ENCODE results near the gene GMPR2. TPM values are rescaled to one million over a fixed set of nuclear protein-coding genes. Genes with fewer than 3 reads are reported as not detected.

The GMPR2 gene
- total RNA-seq, 1 experiment from 2014 or later, result 56.9 TPM

GRCh38 chr14:24269368-24269767, 36.6 kb downstream of the GMPR2 start:
- CTCF ChIA-PET, result no interaction called here
- intact Hi-C loops (cut with micrococcal nuclease), result no loop called here

GRCh38 chr14:24269910-24270536, 37.3 kb downstream of the GMPR2 start:
- POLR2A ChIA-PET (ENCODE audit: unreplicated experiment), result no interaction called here
- Histone ChIP-seq H3K4me3 (ENCODE audit: low read length) (no peak overlapping the region), H3K4me1 (ENCODE audit: insufficient read depth, low read length) (peaks cover 21% of the 10 kb centered on the region), H4K20me1 (ENCODE audit: low read length) (no peaks in the 10 kb centered on the region), H3K27ac (ENCODE audit: low read length) (no peak overlapping the region), H3K36me3 (ENCODE audit: low read depth, low read length) (no peaks in the 10 kb centered on the region), H3K9me3 (ENCODE audit: low read length) (no peaks in the 10 kb centered on the region), H3K9me2 (replicated peaks; ENCODE audit: low read length) (no peaks in the 10 kb centered on the region), H2AFZ (ENCODE audit: low read length) (no peak overlapping the region), H3K79me2 (ENCODE audit: low read length) (no peaks in the 10 kb centered on the region), H3K4me2 (ENCODE audit: low read length) (no peak overlapping the region), H3K27me3 (ENCODE audit: low read length) (no peaks in the 10 kb centered on the region), H3F3A (ENCODE audit: low read length, unreplicated experiment) (no peaks in the 10 kb centered on the region), H3K9ac (ENCODE audit: low read length) (no peak overlapping the region)
- intact Hi-C loops (cut with micrococcal nuclease), result loop anchor here (2.0 kb wide), 2 partner anchors 27 kb away; partner anchors contain the start of gene TINF2
- ATAC-seq (no peak), DNase-seq (no peak)
- BruUV-seq (replicated peaks), result no TSS peak
- TF ChIP-seq EZH2phosphoT487 (IDR thresholded peaks at IDR 0.05; ENCODE audit: borderline replicate concordance, low read length), result no peak
- no peak for TF ChIP-seq EZH2 (IDR thresholded peaks at IDR 0.05; ENCODE audit: low read length, unreplicated experiment)
- TF ChIP-seq CTCF (conservative IDR thresholded peaks at IDR 0.05; ENCODE audit: low read depth, low read length), result no peak
- CTCF ChIA-PET, result interaction anchor here (0.6 kb wide), 1 partner anchor 64 kb away, joined by 3 read pairs; no protein-coding TSS in a partner anchor

More at GRCh38 chr14:24269368-24269767, 36.6 kb downstream of the GMPR2 start:
- DNase-seq (no peak), ATAC-seq (no peak)
- POLR2A ChIA-PET (ENCODE audit: unreplicated experiment), result no interaction called here
- H3K36me3 ChIP-seq (ENCODE audit: low read depth, low read length), result no peaks in the 10 kb centered on the region
- no TSS peak for BruUV-seq (replicated peaks)
- no peaks in the 10 kb centered on the region for H3F3A ChIP-seq (ENCODE audit: low read length, unreplicated experiment)
- H3K9ac ChIP-seq (ENCODE audit: low read length), result no peak overlapping the region
- no peak overlapping the region for H2AFZ ChIP-seq (ENCODE audit: low read length)
- H3K27me3 ChIP-seq (ENCODE audit: low read length), result no peaks in the 10 kb centered on the region
- H3K79me2 ChIP-seq (ENCODE audit: low read length), result no peaks in the 10 kb centered on the region
- H3K4me3 ChIP-seq (ENCODE audit: low read length), result no peak overlapping the region
- no peaks in the 10 kb centered on the region for H3K9me3 ChIP-seq (ENCODE audit: low read length)
- no peaks in the 10 kb centered on the region for H4K20me1 ChIP-seq (ENCODE audit: low read length)
- no peak for TF ChIP-seq EZH2 (IDR thresholded peaks at IDR 0.05; ENCODE audit: low read length, unreplicated experiment)
- no peak for TF ChIP-seq EZH2phosphoT487 (IDR thresholded peaks at IDR 0.05; ENCODE audit: borderline replicate concordance, low read length)
- TF ChIP-seq CTCF (conservative IDR thresholded peaks at IDR 0.05; ENCODE audit: low read depth, low read length), result no peak
- no peak overlapping the region for H3K27ac ChIP-seq (ENCODE audit: low read length)
- H3K4me1 ChIP-seq (ENCODE audit: insufficient read depth, low read length), result peaks cover 19% of the 10 kb centered on the region
- H3K9me2 ChIP-seq (replicated peaks; ENCODE audit: low read length), result no peaks in the 10 kb centered on the region
- no peak overlapping the region for H3K4me2 ChIP-seq (ENCODE audit: low read length)

- H3K36me3 ChIP-seq (ENCODE audit: low read depth, low read length), result no peaks in the 10 kb centered on the region
- peak; percentile 19 for ATAC-seq
- no peaks in the 10 kb centered on the region for H3F3A ChIP-seq (ENCODE audit: low read length, unreplicated experiment)
- intact Hi-C loops (cut with micrococcal nuclease), result loop anchor here (2.0 kb wide), 2 partner anchors 26 to 28 kb away; partner anchors contain the start of gene TINF2
- TF ChIP-seq EZH2 (IDR thresholded peaks at IDR 0.05; ENCODE audit: low read length, unreplicated experiment), result no peak
- no peak for TF ChIP-seq CTCF (conservative IDR thresholded peaks at IDR 0.05; ENCODE audit: low read depth, low read length)
- no peak for TF ChIP-seq EZH2phosphoT487 (IDR thresholded peaks at IDR 0.05; ENCODE audit: borderline replicate concordance, low read length)
- peak overlapping the region; percentile 76; the same call in 1 of the 2 replicates for H3K27ac ChIP-seq (ENCODE audit: low read length)
- CTCF ChIA-PET, result interaction anchor here (0.6 to 1.5 kb wide), 4 partner anchors 26 to 36 kb away, joined by 3 to 9 read pairs (median 4); partner anchors contain the start of genes DHRS1, NOP9 and TINF2
- H3K9ac ChIP-seq (ENCODE audit: low read length), result peak overlapping the region; percentile 99
- BruUV-seq (replicated peaks), result TSS peak; percentile 56
- no peaks in the 10 kb centered on the region for H4K20me1 ChIP-seq (ENCODE audit: low read length)
- DNase-seq, result no peak
- H3K4me2 ChIP-seq (ENCODE audit: low read length), result peak overlapping the region; percentile 98
- H3K9me2 ChIP-seq (replicated peaks; ENCODE audit: low read length), result no peaks in the 10 kb centered on the region
- no peaks in the 10 kb centered on the region for H3K79me2 ChIP-seq (ENCODE audit: low read length)
- POLR2A ChIA-PET (ENCODE audit: unreplicated experiment), result no interaction called here
- H3K4me1 ChIP-seq (ENCODE audit: insufficient read depth, low read length), result peaks cover 21% of the 10 kb centered on the region
- no peaks in the 10 kb centered on the region for H3K9me3 ChIP-seq (ENCODE audit: low read length)
- peak overlapping the region; percentile 99 for H3K4me3 ChIP-seq (ENCODE audit: low read length)
- peak overlapping the region; percentile 99 for H2AFZ ChIP-seq (ENCODE audit: low read length)
- no peaks in the 10 kb centered on the region for H3K27me3 ChIP-seq (ENCODE audit: low read length)
Observed at GRCh38 chr14:24270537-24271133, 37.9 kb downstream of the GMPR2 start.
